GM12874 (cell line): ENCODE measurements around the gene SSU72.

Experiments
- CTCF ChIP-seq: IDR thresholded peaks from 2 replicates; pipeline ENCODE4 v1.5.1; 2011; ENCODE audit warnings: low read depth, mild to moderate bottlenecking, control low read depth, low read length, moderate library complexity; ENCODE audit not compliant: insufficient read depth

The SSU72 gene

GRCh38 chr1:1615256-1616044, 40.8 kb upstream of the SSU72 start, which contains the start of gene MIB2:
MIB2 (plus strand) TSS chr1:1615500; CDS start chr1:1623453, 7,953 bp downstream.
- no peak for TF ChIP-seq CTCF

DNA sequence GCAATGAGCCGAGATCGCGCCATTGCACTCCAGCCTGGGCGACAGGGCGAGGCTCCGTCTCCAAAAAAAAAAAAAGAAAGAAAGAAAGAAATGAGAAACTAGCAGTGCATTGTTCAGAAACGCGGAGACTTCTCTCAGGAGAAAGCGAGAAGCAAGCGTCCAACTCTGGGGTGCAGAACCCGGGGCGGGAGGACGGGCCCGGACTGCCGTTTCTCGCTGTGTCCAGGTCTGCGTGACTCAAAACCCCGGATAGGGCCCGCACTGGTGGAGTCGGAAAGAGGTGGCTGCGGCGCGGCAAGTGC, 40.2 kb upstream of the SSU72 start:
- no peak for TF ChIP-seq CTCF

DNA sequence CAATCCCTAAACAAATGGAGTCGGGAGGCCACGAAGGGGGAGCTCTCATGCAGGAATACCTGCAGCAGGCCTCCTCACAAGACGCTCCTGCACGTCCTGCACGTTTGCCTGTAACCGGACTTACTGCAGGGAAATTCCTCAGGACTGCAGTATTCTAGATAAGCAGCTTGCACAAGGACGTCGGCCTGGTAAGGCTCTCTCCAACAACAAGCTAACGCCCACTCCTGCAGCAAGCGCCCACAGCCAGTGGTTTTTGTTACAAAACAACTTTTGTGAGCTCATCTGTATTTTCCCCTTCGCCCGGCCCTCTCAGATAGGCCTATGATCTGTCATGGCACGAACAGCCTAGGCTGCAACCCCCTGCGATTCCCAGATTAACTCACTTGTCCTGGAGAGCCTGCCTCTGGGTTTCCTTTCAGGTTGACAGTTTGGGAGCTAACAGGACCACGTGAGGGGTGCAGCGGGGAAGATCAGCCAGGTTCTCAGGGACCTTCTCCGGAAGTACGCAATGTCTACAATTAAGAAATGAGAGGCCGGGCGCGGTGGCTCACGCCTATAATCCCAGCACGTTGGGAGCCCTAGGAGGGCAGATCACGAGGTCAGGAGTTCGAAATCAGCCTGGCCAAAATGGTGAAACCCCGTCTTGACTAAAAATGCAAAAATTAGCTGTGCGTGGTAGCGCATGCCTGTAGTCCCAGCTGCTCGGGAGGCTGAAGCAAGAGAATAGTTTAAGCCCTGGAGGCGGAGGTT, 39.7 kb upstream of the SSU72 start:
- no peak for TF ChIP-seq CTCF

DNA sequence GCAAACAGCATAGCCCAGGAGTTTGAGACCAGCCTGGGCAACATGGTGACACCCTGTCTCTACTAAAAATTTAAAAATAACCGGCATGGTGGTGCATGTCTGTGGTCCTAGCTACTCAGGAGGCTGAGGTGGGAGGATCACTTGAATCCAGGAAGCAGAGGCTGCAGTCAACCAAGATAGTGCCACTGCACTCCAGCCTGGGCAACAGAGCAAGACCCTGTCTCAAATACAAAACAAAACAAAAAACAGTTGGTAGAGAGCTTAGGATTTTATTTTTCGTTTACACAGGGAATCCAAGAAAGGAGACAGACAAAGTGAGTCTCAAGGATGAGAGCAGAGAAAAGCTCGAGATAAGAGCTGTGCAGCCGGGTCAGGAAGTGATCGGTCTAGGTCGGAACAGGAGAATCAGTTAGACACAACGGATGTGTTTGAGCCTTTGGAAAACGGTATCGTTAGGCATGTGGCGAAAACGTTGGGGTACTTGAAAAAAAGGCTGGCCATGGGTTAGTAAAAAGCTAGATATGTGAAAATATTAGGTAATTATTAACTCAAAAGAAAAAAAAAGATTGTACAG, 38.9 kb upstream of the SSU72 start:
- TF ChIP-seq CTCF, result no peak

DNA sequence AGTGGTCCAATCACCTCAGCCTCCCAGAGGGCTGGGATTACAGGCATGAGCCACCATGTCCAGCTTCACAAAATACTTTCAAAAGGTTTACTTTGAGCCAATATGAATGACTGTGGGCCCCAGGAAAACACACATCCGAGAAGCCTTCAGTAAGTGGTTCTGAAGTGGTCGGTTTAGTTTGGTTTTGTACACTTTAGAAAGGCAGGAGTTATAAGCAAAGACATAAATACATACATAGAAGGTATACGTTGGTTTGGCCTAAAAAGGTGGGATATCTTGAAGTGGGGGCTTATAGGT, 37.4 kb upstream of the SSU72 start:
- no peak for TF ChIP-seq CTCF

- no peak for TF ChIP-seq CTCF
Observed at GRCh38 chr1:1610796-1611195, 36.1 kb upstream of the SSU72 start.

- no peak for TF ChIP-seq CTCF
Observed at GRCh38 chr1:1609822-1610485, 35.3 kb upstream of the SSU72 start.
